ENCODE results near the gene KCNK7. TPM values are rescaled to one million over a fixed set of nuclear protein-coding genes. Genes with fewer than 3 reads are reported as not detected.
A peak's percentile ranks its signal among the peaks of the same experiment; 100 is the strongest.

KCNK7 gene
- total RNA-seq, 1 donor from 2014 or later: 0.43 TPM

DNA sequence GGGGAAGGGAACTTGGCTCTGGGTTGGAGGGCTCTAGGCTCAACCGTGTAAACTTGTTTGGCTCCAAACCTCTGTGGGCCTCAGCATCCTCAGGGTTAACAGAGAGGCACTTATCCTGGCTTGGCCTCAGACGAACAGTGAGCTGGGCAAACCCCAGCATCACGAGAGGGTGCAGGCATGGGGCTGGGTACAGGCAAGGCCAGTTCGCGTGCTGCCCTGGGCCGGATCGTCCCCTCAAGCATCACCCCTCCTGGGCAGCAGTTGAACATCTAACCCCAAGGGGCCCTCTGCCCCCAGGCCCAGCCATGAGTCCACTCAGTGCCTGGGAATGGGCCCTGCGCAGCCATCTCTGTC is 17.9 kb downstream of the KCNK7 start:
- intact Hi-C loops (cut with DNase I): no loop called here
- no peak for ATAC-seq
- peak; percentile 50 for DNase-seq (ENCODE audit: missing footprints)

DNA sequence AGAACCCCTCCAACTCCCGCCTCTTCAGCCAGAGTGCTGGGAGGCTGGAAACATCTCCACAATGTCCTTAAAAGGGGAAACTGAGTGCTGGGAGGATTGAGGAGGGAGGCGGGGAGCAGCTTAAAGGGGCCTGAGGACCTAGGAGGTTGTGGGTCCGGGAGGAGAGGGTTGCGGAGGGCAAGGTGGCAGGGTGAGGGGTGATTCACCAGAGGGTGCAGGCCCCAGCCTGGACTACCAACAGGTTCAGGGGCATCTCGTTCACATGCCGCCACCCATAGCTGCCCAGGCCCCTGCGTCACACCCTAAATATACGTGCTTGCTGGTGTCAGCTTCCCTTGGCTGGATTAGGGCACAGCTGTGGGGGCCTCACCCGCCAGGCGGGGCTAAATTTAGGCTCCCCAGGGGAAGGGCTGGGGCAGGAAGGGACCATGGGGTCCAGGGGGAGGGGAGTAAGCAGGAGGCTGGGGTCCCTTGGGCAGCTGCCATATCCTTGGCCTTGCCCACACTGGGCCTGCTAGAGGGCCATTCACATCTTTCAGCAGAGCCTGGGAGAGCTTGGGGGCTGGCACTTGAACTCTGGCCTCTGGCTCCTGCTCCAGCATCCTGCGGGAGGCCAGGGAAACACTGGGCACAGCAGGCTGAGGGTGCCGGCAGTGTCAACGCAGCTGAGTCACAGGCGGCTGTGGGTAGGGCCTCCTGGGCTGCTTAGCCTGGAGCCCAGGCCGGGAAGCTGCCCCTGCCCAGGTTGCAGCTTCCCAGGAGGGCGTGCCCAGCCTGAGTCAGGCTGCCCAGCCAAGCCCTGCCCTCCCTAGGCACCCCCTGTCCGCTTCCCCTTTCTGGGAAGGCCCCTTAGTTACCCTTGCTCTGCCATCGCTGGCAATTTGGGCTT is 18.5 kb downstream of the KCNK7 start:
- intact Hi-C loops (cut with DNase I): no loop called here
- ATAC-seq (peak; percentile 19), DNase-seq (ENCODE audit: missing footprints) (peak; percentile 87)

DNA sequence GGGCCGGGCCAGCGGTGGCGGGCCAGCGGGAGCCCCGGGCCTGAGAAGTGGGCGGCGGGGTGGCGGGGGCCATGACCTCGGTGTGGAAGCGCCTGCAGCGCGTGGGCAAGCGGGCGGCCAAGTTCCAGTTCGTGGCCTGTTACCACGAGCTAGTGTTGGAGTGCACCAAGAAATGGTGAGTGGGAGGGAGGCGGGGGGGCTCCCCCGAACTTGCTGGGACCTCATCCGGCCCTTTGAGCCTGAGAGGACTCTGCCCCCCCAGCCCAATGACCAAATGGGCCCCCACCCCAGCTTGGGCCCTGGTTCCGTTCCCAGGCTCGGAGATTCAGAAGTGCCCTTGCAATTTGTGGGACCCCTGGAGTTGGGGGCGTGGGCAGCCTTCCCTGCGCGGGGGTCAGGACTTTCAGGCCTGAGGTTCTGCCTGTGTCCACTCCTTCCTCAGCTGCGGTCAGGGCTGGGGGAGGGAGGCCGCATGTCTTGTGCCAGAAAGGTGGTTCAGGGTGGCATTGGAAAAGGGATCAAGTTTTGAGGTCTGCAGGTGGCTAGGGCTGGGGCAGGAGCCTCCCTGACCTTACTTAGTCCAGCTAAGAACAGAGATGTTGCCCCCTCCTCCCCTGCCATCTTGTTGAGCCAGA is 19.3 kb downstream of the KCNK7 start:
- ATAC-seq: no peak

DNA sequence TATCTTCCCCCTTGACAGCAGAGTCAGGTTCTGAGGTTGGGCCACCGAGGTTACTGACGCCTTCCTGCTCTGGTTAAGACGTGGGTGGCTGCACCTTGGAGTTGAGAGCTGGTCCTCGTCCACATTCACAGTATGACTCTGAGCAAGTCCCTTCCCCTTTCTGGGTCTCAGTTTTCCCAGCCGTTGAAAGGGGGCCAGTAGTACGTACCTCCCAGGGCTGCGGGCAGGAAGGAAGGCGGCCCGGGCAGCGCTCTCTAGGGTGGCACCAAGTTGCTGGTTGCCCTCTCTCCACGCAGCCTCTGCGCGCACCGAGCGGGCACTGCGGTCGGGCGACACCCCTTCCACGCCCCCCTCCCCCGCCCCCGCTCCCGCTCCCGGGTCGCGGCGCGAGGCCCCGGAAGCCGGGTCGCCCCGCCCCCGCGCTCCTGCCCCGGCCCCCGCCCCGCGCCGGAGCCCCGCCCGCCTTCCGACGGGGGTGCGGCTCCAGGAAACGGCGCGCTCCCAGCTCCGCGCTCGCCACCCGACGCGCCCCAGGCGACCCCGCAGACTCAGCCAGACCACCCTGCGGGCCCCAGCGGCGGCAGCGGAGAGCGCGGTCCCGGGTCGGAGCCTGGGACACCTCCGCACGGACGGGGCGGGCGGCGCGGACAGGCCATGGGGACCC is 19.9 kb downstream of the KCNK7 start, which contains the start of gene EHBP1L1:
Gene EHBP1L1, plus strand, starts transcription at position 486 of the 664 bp plus-strand sequence. CDS start 250 bp downstream, outside the sequence.
- intact Hi-C loops (cut with DNase I): no loop called here
- peak; percentile 93 for DNase-seq (ENCODE audit: missing footprints)
- peak; percentile 28 for ATAC-seq

More for the DNA sequence above, 19.3 kb downstream of the KCNK7 start:
- peak; percentile 77 for DNase-seq (ENCODE audit: missing footprints)
- intact Hi-C loops (cut with DNase I): no loop called here

DNA sequence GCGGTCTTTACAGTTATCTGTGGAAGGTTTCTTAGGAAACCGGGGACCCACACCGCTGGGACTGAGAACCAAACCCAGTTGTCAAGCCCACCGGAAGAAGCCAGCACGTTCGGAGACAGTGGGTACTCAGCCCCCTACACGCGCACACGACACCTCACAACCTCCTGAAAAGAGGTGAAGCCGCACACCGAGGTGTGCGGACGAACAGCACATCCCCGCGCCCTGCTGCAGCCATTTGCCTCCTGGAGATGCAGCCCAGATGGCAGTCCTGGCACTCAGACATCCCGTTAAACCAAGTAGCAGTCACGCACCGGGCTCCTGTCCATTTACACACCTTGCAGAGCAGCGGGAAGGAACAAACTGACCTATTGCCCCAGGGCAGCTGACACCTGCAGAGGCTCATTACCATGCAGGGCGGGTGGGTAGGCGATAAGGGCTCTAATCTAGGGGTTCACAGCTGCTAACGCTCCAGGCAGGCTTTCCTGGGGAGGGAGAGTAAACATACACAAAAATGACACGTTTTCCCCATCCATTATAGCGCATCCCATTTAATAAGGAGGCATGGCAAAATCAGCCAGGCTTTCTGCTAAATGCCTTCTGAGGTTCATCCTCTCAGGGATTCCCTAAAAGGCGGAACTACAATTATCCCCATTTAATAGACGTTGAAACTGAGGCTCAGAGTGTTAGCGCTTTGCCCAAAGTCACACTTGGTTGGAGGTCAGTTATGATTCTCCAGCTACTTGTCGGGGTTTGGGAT is 20.6 kb downstream of the KCNK7 start:
- intact Hi-C loops (cut with DNase I): loop anchor here (1.0 to 5.0 kb wide), 3 partner anchors 35 to 158 kb away; no protein-coding TSS in a partner anchor
- ATAC-seq (no peak), DNase-seq (ENCODE audit: missing footprints) (peak; percentile 72)

DNA sequence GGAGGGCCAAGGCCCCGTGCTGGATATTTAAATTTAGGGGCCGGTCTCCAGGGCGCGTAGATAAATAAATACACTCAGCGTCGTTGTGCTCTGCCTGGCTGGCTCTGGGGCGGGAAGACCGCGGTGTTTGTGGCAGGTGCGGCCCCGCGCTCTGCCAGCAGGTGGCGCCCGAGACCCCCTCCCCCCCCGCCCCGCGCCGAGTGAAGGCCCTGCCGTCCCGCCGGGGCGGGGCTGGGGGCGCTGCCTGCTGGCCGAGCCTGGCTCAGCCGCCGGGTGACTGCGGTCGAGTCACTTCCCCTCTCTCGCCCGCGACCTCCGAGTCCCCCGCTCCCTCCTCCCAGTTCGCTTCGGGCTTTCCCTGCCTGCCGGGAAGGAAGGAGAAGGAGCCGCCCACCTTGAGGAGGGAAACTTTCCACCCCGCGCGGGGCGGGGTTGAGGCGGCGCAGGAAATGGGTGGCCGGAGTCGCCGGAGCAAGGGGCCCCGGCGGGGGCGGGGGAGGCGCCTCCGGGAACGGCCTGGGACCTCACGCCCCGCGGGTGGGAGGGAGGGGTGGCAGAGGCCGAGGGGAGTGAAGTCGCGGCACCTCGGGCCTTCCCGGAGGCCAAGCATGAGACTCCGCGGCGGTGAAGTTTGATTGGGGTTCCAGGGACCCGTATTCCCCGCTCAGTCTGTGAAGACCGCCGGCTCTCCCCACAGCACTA is 21.3 kb downstream of the KCNK7 start:
- ATAC-seq: peak; percentile 65
- peak; percentile 98 for DNase-seq (ENCODE audit: missing footprints)
- intact Hi-C loops (cut with DNase I): loop anchor here (1.0 to 5.0 kb wide), 3 partner anchors 34 to 157 kb away; no protein-coding TSS in a partner anchor

DNA sequence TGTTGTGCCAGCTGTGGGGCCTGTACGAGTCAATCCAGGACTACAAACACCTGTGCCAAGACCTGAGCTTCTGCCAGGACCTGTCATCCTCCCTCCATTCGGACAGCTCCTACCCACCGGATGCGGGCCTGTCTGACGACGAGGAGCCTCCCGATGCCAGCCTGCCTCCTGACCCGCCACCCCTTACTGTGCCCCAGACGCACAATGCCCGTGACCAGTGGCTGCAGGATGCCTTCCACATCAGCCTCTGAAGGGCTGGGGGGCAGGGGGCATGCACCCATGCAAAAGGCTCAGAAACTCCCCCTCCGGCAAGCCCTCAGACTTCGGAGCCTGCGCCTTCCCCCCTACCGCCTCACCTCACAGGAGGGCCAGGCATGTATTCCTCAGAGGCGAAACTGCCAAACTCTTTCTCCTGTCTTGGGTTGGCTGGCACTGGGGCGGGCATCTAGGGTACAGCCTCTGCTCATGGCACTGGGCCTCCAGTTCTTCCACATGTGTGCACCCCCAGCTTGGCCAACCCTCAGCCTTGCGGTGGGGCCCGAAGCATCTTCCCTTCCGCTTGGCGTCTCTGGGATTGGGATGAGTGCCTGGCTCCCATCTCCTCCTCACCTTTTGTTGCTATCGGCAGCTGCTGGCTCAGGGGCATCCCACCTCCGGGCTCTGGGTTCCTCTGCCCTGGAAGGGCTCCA is 22.1 kb downstream of the KCNK7 start:
- DNase-seq (ENCODE audit: missing footprints) (peak; percentile 68), ATAC-seq (no peak)
- intact Hi-C loops (cut with DNase I): loop anchor here (1.0 to 5.0 kb wide), 4 partner anchors 33 to 156 kb away; partner anchors contain the start of gene MAP3K11

DNA sequence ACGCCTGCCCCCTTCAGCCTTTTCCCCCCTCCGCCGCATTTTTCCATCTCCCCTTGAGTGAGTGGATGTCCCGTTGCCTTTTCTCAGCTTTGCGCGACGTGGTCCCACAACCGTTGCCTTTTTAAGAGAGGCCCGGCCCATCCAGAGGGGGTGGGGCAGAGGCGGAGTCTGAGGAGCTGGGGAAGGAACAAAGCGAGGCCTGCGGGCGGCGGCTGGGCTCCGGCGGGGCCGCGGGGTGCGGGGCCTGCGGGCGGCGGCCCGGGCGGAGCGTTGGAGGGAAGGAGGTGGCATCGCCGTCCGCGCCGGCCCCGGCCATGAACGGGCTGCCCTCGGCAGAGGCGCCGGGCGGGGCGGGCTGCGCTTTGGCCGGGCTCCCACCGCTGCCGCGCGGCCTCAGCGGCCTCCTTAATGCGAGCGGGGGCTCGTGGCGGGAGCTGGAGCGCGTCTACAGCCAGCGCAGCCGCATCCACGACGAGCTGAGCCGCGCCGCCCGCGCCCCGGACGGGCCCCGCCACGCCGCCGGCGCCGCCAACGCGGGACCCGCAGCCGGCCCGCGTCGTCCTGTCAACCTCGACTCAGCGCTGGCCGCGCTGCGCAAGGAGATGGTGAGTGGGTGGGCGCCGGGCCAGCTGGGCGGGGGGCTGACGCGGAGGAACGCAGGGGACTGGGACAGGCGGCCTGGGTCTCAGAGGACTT is 23.1 kb downstream of the KCNK7 start, which contains the start of gene FAM89B:
Gene FAM89B, plus strand, starts transcription at position 183 of the 696 bp plus-strand sequence. Its CDS starts 132 bp downstream, at position 315.
- ATAC-seq (peak; percentile 35), DNase-seq (ENCODE audit: missing footprints) (peak; percentile 96)
- intact Hi-C loops (cut with DNase I): loop anchor here (1.0 to 5.0 kb wide), 3 partner anchors 42 to 155 kb away; partner anchors contain the start of gene MAP3K11

DNA sequence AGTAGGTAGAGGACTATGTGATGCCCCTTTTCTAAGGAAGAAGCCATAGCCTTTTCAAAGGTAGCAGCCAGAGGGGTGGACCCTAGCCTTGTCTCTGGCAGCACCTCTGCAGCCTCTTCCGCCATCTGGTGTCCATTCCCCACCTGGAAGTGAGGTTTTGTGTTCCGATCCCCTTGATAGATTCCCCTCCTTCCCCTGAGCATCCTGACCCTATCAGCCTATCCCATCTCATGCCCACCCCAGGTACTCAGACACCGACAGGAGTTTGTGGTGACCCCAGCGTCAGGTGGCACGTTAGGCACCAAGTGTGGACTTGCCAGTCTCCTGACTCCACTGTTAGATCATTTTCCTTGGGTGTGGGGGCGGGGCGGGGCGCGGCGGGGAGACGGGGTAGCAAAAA is 23.7 kb downstream of the KCNK7 start:
- ATAC-seq (no peak), DNase-seq (ENCODE audit: missing footprints) (no peak)
- intact Hi-C loops (cut with DNase I): loop anchor here (5.0 kb wide), 2 partner anchors 80 to 155 kb away; no protein-coding TSS in a partner anchor

DNA sequence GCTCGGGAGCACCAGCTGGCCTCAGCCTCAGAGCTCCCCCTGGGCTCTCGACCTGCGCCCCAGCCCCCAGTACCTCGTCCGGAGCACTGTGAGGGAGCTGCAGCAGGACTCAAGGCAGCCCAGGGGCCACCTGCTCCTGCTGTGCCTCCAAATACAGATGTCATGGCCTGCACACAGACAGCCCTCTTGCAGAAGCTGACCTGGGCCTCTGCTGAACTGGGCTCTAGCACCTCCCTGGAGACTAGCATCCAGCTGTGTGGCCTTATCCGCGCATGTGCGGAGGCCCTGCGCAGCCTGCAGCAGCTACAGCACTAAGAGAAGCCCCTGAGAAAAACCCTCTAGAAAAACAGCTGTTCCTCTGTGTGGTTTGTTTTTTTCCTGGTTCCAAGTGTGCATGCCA is 24.2 kb downstream of the KCNK7 start:
- no peak for ATAC-seq
- intact Hi-C loops (cut with DNase I): loop anchor here (5.0 kb wide), 2 partner anchors 81 to 154 kb away; no protein-coding TSS in a partner anchor
- no peak for DNase-seq (ENCODE audit: missing footprints)

DNA sequence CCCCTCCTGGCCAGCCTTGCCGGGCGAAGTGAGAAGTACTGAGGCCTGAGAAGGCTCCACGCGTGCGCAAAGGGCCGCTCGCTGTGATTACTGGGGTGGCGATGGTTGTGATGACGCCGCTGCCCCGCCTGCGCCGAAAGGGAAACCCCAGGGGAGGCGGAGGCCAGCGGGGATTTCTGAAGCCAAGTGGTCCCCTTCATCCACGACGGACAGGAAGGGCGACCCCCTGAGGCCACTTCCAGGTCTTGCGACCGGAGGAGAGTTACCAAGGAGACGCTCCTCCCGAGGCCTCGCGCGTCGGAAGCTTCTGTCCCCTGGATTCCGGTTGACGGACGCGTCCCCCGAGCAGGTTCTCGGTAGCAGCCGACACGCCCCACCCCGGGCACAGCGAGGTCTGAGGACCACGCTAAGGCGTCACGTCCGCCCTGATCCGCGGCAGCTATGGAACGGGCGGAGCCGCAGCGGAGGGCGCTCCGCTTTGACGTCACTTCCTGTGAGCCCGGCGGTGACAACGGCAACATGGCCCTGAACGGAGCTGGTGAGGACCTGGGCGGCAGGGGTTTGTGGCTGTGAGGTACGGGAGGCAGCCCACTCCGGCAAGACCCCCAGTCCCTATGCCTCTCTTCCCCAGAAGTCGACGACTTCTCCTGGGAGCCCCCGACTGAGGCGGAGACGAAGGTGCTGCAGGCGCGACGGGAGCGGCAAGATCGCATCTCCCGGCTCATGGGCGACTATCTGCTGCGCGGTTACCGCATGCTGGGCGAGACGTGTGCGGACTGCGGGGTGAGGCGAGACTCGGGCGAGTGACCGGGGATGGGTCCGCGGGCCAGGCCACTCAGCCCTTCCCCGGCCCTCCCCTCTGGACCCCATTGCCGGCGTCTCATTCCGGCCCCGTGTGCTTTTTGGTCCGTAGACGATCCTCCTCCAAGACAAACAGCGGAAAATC is 25.4 kb downstream of the KCNK7 start, which contains the start of gene ZNRD2:
Gene ZNRD2, plus strand, starts transcription at position 505 of the 946 bp plus-strand sequence. Its CDS starts 15 bp downstream, at position 520.
- ATAC-seq: peak; percentile 90
- intact Hi-C loops (cut with DNase I): loop anchor here (1.0 to 5.0 kb wide), 3 partner anchors 29 to 153 kb away; no protein-coding TSS in a partner anchor
- DNase-seq (ENCODE audit: missing footprints): peak; percentile 99

DNA sequence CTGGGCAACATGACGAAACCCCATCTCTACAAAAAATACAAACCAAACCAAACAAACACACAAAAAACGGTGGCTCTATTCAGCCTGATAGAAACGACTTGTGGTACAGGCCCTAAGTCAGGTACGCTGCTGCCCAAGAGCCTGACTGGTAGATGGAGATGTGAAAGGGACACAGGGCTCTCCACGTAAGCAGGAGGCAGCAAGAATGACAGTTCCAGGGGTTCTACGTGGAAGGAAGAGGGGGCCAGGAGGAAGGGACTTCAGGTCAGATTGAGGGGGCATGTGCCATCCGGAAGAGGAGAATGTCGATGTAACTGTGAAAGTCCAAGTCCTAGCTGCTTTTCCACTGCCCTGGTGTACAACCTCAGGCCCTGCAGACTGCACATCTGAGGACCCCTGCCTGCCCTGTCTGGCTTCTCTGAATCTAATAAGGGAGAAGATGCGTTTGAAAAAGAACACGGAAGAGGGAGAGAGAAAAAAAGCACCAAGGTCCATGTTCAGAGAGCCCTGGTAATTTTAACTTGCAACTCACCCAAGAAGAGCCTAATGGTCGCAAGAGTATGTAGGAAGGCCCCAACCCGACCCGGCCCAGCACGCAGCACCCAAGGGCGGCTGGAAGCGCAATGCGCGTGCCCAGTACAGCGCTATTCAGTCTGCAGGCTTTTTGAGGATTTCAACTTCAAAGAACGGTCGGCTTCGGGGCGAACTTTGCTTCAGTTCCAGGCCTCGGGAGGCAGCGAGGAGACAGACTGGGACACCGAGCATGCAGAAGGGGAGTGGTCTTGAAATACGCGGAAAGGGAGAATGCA is 26.2 kb downstream of the KCNK7 start:
- intact Hi-C loops (cut with DNase I): no loop called here
- ATAC-seq: peak; percentile 13
- no peak for DNase-seq (ENCODE audit: missing footprints)

DNA sequence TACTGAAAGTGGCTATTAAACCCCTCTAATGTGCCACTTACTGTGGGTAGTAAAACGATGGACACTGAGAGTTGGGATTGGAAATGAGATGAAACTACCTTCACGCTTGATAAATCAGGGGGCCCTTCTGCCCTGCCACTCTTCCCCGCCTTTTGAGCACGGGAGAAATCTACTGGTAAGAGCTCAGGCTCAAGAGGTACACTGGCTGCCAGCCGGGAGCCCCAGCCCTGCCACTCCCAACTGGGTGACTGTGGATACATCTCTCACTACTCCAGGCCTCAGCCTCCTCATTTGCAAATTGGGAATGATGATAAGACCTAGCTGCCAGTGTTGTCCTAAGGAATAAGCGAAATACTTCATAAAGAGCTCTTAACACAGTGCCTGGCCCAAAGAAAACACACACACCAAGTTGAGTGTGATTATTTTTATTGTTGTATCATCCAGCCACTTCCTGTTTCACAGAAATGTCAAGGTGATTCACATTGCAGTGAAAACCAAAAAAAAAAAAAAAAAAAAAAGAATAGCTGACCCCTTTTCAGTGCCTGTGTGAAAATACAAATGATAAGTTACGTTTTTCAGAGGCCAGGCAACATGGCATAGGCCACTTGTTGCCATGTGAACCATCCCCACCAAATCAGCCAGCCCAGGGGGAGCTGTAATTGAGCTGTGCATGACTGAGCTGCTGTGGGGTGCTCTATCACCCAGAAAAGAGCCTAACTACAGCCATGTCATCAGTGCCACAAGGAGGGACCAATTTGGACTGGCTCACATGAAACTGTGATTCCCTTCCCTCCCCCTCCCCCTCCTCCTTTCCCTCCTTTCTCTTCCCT is 29.8 kb downstream of the KCNK7 start:
- DNase-seq (ENCODE audit: missing footprints) (peak; percentile 30), ATAC-seq (no peak)
- intact Hi-C loops (cut with DNase I): no loop called here
